ENCODE data around the gene HBZ. TPM values are rescaled to one million over a fixed set of nuclear protein-coding genes. Genes with fewer than 3 reads are reported as not detected.

HBZ gene
- total and polyA plus RNA-seq, 2 of the 8 experiments (the other 6 are each of a cell fraction or from before 2014, with no cell fraction given): 0.12 TPM; not detected in 1

- H3K9me3 ChIP-seq (ENCODE audit: insufficient read depth in 2 of 2, low read depth in 1 of 2, low read length in 1 of 2): no peaks in the 10 kb centered on the region
- CTCF ChIA-PET (ENCODE audit: partially characterized antibody): interaction anchor here (1.2 to 2.4 kb wide), 3 partner anchors 19 to 54 kb away, joined by 6 to 9 read pairs (median 6); partner anchors contain the start of gene HBQ1
- POLR2A ChIA-PET (ENCODE audit: partially characterized antibody): interaction anchor here (0.7 kb wide), 1 partner anchor 17 kb away, joined by 3 read pairs; no protein-coding TSS in a partner anchor
Measured at GRCh38 chr16:160691-161190, 8.3 kb downstream of the HBZ start.

More at GRCh38 chr16:160691-161190, 8.3 kb downstream of the HBZ start:
- Histone ChIP-seq H3K27me3 (replicated peaks in 1 of 4; ENCODE audit: control insufficient read depth in 3 of 4, extremely low read depth in 1 of 4, insufficient read depth in 3 of 4, low read length in 3 of 4) (peaks cover 8 to 27% (median 24%) of the 10 kb centered on the region in 4 experiments), H2BK120ac (replicated peaks; ENCODE audit: low read depth, low read length) (no peak overlapping the region), H4K8ac (ENCODE audit: extremely low read depth, insufficient read depth, low read length) (no peak overlapping the region; the same call in 1 of the 2 replicates), H4K5ac (ENCODE audit: insufficient read length, low read depth, low read length) (no peak overlapping the region), H3K27ac (ENCODE audit: low read depth, low read length) (no peak overlapping the region), H3K79me2 (ENCODE audit: control insufficient read depth in 1 of 2, insufficient read depth in 2 of 2, low read length in 2 of 2) (no peaks in the 10 kb centered on the region), H2AK5ac (ENCODE audit: low read depth, low read length) (no peak overlapping the region), H3K14ac (ENCODE audit: insufficient read length) (no peak overlapping the region), H3K56ac (replicated peaks; ENCODE audit: insufficient read length, low read depth, low read length) (no peak overlapping the region), H3K4me1 (replicated peaks in 1 of 4; ENCODE audit: control insufficient read depth in 3 of 4, insufficient read depth in 4 of 4, low read length in 3 of 4) (peaks cover 0 to 4% (median 2%) of the 10 kb centered on the region in 4 experiments; a peak in 5 of 7 replicates), H3K4ac (replicated peaks; ENCODE audit: insufficient read length, low read depth, low read length) (no peak overlapping the region), H3K4me3 (ENCODE audit: extremely low read depth in 1 of 4, insufficient read depth in 2 of 4, low read depth in 3 of 4, low read length in 4 of 4) (no peak overlapping the region), H3K9ac (replicated peaks in 1 of 4; ENCODE audit: extremely low read depth in 1 of 4, low read depth in 3 of 4, low read length in 3 of 4) (no peak overlapping the region), H3K18ac (ENCODE audit: extremely low read depth, low read length) (no peak overlapping the region), H3K4me2 (ENCODE audit: insufficient read depth in 1 of 2, low read depth in 2 of 2, low read length in 2 of 2) (no peak overlapping the region), H2BK20ac (ENCODE audit: low read length) (no peak overlapping the region), H2BK15ac (ENCODE audit: low read length) (no peak overlapping the region), H4K20me1 (replicated peaks in 1 of 2; ENCODE audit: control insufficient read depth in 1 of 2, insufficient read depth in 2 of 2, low read length in 2 of 2) (peaks cover 0 to 2% of the 10 kb centered on the region in 2 experiments), H4K91ac (replicated peaks; ENCODE audit: insufficient read length, low read length) (no peak overlapping the region), H2BK12ac (ENCODE audit: low read depth, low read length) (no peak overlapping the region), H3K23me2 (ENCODE audit: low read depth, low read length) (peaks cover 2% of the 10 kb centered on the region; the same call in 1 of the 2 replicates), H2BK5ac (ENCODE audit: low read depth, low read length) (no peak overlapping the region), H2AFZ (ENCODE audit: low read length) (no peak overlapping the region), H3K79me1 (ENCODE audit: low read depth, low read length) (no peaks in the 10 kb centered on the region), H3K23ac (ENCODE audit: insufficient read length) (no peak overlapping the region), H3K36me3 (ENCODE audit: control insufficient read depth in 2 of 4, insufficient read depth in 4 of 4, low read length in 3 of 4) (peaks cover 0 to 2% (median 0%) of the 10 kb centered on the region in 4 experiments; a peak in 1 of 8 replicates)
- TF ChIP-seq POLR2A (IDR thresholded peaks at IDR 0.05; ENCODE audit: control extremely low read depth in 1 of 2, low read depth in 2 of 2, low read length in 2 of 2) (no peak), BRCA1 (IDR thresholded peaks at IDR 0.05; ENCODE audit: low read depth, low read length) (no peak), SIN3A (conservative IDR thresholded peaks at IDR 0.05 in 1 of 2, IDR thresholded peaks at IDR 0.05 in 1 of 2; ENCODE audit: low read depth in 1 of 2, low read length in 2 of 2) (no peak), GTF2F1 (IDR thresholded peaks at IDR 0.05; ENCODE audit: borderline replicate concordance, low read depth, low read length) (no peak)
- FAIRE-seq (no peak), DNase-seq (ENCODE audit: low read depth in 1 of 2, low spot score in 2 of 2) (no peak)
- 81% methylated on average over 15 of the region's 18 CpGs; no CpG with 5 or more reads in 1 of the 2 experiments for WGBS, 2 experiments (ENCODE audit: extremely low coverage in 1 of 2, insufficient coverage in 1 of 2, insufficient read length in 1 of 2, insufficient replicate concordance in 2 of 2, low coverage in 1 of 2, low lambda C conversion rate in 2 of 2, missing lambda C conversion rate in 1 of 2)
